Measurements from ENCODE around the gene MCRIP1. TPM values are rescaled to one million over a fixed set of nuclear protein-coding genes. Genes with fewer than 3 reads are reported as not detected.

Gene MCRIP1
- total and polyA plus RNA-seq, 10 of the 15 experiments (the other 5 are each of a cell fraction or from before 2014, with no cell fraction given) = 0.31 to 54.4 (median 30.8) TPM

- DNase-seq (ENCODE audit: low read depth, low spot score) = no peak
- Histone ChIP-seq H3K4me2 (ENCODE audit: control insufficient read depth, insufficient read depth) (no peak overlapping the region), H3K36me3 (ENCODE audit: control insufficient read depth in 2 of 2, insufficient read depth in 2 of 2, low read length in 1 of 2) (no peaks in the 10 kb centered on the region), H3K4me3 (no peak overlapping the region), H3K4me1 (ENCODE audit: control insufficient read depth, insufficient read depth, low read length) (no peaks in the 10 kb centered on the region), H3K27me3 (replicated peaks in 1 of 2; ENCODE audit: control insufficient read depth in 2 of 2, insufficient read depth in 2 of 2, low read length in 1 of 2) (no peaks in the 10 kb centered on the region), H3K79me2 (ENCODE audit: control insufficient read depth, insufficient read depth, low read length) (no peaks in the 10 kb centered on the region), H4K20me1 (ENCODE audit: control insufficient read depth, insufficient read depth) (no peaks in the 10 kb centered on the region), H2AFZ (ENCODE audit: control insufficient read depth, low read depth, low read length) (no peak overlapping the region), H3K9ac (ENCODE audit: control insufficient read depth, insufficient read depth, low read length) (no peak overlapping the region), H3K27ac (ENCODE audit: control insufficient read depth, insufficient read depth) (no peak overlapping the region), H3K9me3 (replicated peaks; ENCODE audit: control insufficient read depth, insufficient read depth, low read length) (no peaks in the 10 kb centered on the region)
- 37% methylated on average over 20 of the region's 20 CpGs for WGBS (ENCODE audit: insufficient coverage, insufficient replicate concordance, low lambda C conversion rate, missing lambda C conversion rate)
- no TSS peak for BruUV-seq (replicated peaks)
- FAIRE-seq = no peak
- RAD21 ChIA-PET (ENCODE audit: unreplicated experiment) = interaction anchor here (1.1 kb wide), 1 partner anchor 75 kb away, joined by 3 read pairs; no protein-coding TSS in a partner anchor
- peak; percentile 72 for ATAC-seq
- POLR2A ChIA-PET = no interaction called here
- TF ChIP-seq GABPA (IDR thresholded peaks at IDR 0.05; ENCODE audit: low read depth) (no peak), KAT2A (conservative IDR thresholded peaks at IDR 0.05; ENCODE audit: control insufficient read depth, low read depth, low read length) (no peak), SRF (IDR thresholded peaks at IDR 0.05; ENCODE audit: low read depth in 2 of 2, low read length in 2 of 2) (no peak), ETV6 (conservative IDR thresholded peaks at IDR 0.05 in 1 of 2, IDR thresholded peaks at IDR 0.05 in 1 of 2; ENCODE audit: borderline replicate concordance in 1 of 2, low read depth in 1 of 2) (no peak), ATF3 (IDR thresholded peaks at IDR 0.05; ENCODE audit: borderline replicate concordance, extremely low read depth, low read depth, low read length) (no peak), SIN3A (IDR thresholded peaks at IDR 0.05; ENCODE audit: low read depth, low read length) (no peak), SPI1 (IDR thresholded peaks at IDR 0.05; ENCODE audit: borderline replicate concordance, insufficient read depth, low read depth, low read length) (no peak), NFXL1 (IDR thresholded peaks at IDR 0.05; ENCODE audit: borderline replicate concordance) (no peak), RAD21 (IDR thresholded peaks at IDR 0.05; ENCODE audit: insufficient read depth, low read depth, low read length) (peak; percentile 15; the same call in 1 of the 2 replicates), CTCF (IDR thresholded peaks at IDR 0.05 in 2 of 3, conservative IDR thresholded peaks at IDR 0.05 in 1 of 3; ENCODE audit: control insufficient read depth in 2 of 3, extremely low read depth in 1 of 3, insufficient read depth in 1 of 3, low read depth in 3 of 3, low read length in 3 of 3) (peak in 2 of 3 experiments; percentile 15 to 28; a peak in 3 of 6 replicates), ATF7 (IDR thresholded peaks at IDR 0.05; ENCODE audit: low read depth) (no peak), EZH2 (IDR thresholded peaks at IDR 0.05; ENCODE audit: borderline replicate concordance, control insufficient read depth, low read depth, low read length) (no peak), ZNF274 (IDR thresholded peaks at IDR 0.05; ENCODE audit: insufficient read depth, insufficient read length) (no peak), CUX1 (IDR thresholded peaks at IDR 0.05; ENCODE audit: insufficient replicate concordance, low read depth, low read length) (no peak), POLR2AphosphoS2 (IDR thresholded peaks at IDR 0.05; ENCODE audit: low read depth, low read length) (no peak)
- SMC1A ChIA-PET (ENCODE audit: uncharacterized antibody, unreplicated experiment) = no interaction called here
- in situ Hi-C loops (cut with MboI) = no loop called here
- intact Hi-C loops (cut with micrococcal nuclease; ENCODE audit: unreplicated experiment) = no loop called here
- CTCF ChIA-PET = no interaction called here
These were observed 24.1 kb downstream of the MCRIP1 start for GRCh38 chr17:81808778-81809555.
